NCI-H345 (cell line): ENCODE data around the gene FAM83C.
"Not testable (repeated sequence)": the region's sequence is repeated elsewhere in the genome, so short reads cannot be mapped to it uniquely, and the experiment has no call there.

ENCODE experiments used
- DNase-seq: peaks from one replicate; lab custom pipeline; 2025; lab: John Stamatoyannopoulos, UW

The FAM83C gene

GRCh38 chr20:35318502-35319157 is 26.4 kb upstream of the FAM83C start:
- no peak for DNase-seq

- DNase-seq = no peak
These were observed 25.4 kb upstream of the FAM83C start for GRCh38 chr20:35317416-35318210.

GRCh38 chr20:35316086-35316485 is 23.9 kb upstream of the FAM83C start:
- DNase-seq = no peak

- DNase-seq = not testable (repeated sequence)
These were observed 23.4 kb upstream of the FAM83C start for GRCh38 chr20:35315632-35316020.

- no peak for DNase-seq
These were observed 22.8 kb upstream of the FAM83C start for GRCh38 chr20:35314816-35315631.

GRCh38 chr20:35312318-35312717 is 20.1 kb upstream of the FAM83C start:
- DNase-seq = no peak

GRCh38 chr20:35311822-35312221 is 19.6 kb upstream of the FAM83C start:
- no peak for DNase-seq

GRCh38 chr20:35311409-35311808 is 19.2 kb upstream of the FAM83C start:
- DNase-seq = no peak

- DNase-seq = no peak
These were observed 15.7 kb upstream of the FAM83C start for GRCh38 chr20:35307666-35308653.

GRCh38 chr20:35306931-35307517 is 14.8 kb upstream of the FAM83C start:
- DNase-seq = peak; percentile 41

- peak; percentile 28 for DNase-seq
These were observed 13.7 kb upstream of the FAM83C start for GRCh38 chr20:35305682-35306556.

GRCh38 chr20:35304956-35305355 is 12.7 kb upstream of the FAM83C start:
- no peak for DNase-seq

- DNase-seq = peak; percentile 92
These were observed 11.7 kb upstream of the FAM83C start for GRCh38 chr20:35303735-35304491.

GRCh38 chr20:35303382-35303734 is 11.1 kb upstream of the FAM83C start:
- DNase-seq = no peak

- no peak for DNase-seq
These were observed 10.5 kb upstream of the FAM83C start for GRCh38 chr20:35302421-35303335.

GRCh38 chr20:35301426-35301825 is 9.2 kb upstream of the FAM83C start:
- DNase-seq = no peak

GRCh38 chr20:35300469-35301262 is 8.4 kb upstream of the FAM83C start:
- DNase-seq = no peak

- DNase-seq = no peak
These were observed 7.6 kb upstream of the FAM83C start for GRCh38 chr20:35299780-35300179.
